Tongue (tissue), 2 donors: ENCODE results near the gene TH. TPM values are rescaled to one million over a fixed set of nuclear protein-coding genes. Genes with fewer than 3 reads are reported as not detected.
"Not testable (repeated sequence)": the region's sequence is repeated elsewhere in the genome, so short reads cannot be mapped to it uniquely, and the experiment has no call there.

Experiments
- DNase-seq: peaks from one replicate; pipeline ENCODE4 v3.0.0-alpha.2; 2015
- total RNA-seq: library from RNA; depleted of rRNA; stranded (reverse); fragments of >200 nt; gene quantifications from one replicate; pipeline ENCODE4 v1.2.3, GENCODE V29; 2014

The TH gene
- total RNA-seq, 1 donor from 2014 or later, result 0.62 TPM

- DNase-seq, result not testable (repeated sequence)
Observed at GRCh38 chr11:2178055-2178773, 6.6 kb upstream of the TH start.

GRCh38 chr11:2177076-2177475, 5.5 kb upstream of the TH start:
- no peak for DNase-seq

GRCh38 chr11:2176389-2176900, 4.8 kb upstream of the TH start:
- DNase-seq, result no peak

- DNase-seq, result no peak
Observed at GRCh38 chr11:2175659-2176058, 4.0 kb upstream of the TH start.

- DNase-seq, result no peak
Observed at GRCh38 chr11:2174361-2174760, 2.7 kb upstream of the TH start.

- no peak for DNase-seq
Observed at GRCh38 chr11:2173761-2174160, 2.1 kb upstream of the TH start.

GRCh38 chr11:2173150-2173693, 1.6 kb upstream of the TH start:
- no peak for DNase-seq

- DNase-seq, result no peak
Observed at GRCh38 chr11:2172676-2173075, 1.1 kb upstream of the TH start.

- no peak for DNase-seq
Observed at GRCh38 chr11:2169626-2170570, 1.7 kb downstream of the TH start.

GRCh38 chr11:2169005-2169378, 2.6 kb downstream of the TH start:
- no peak for DNase-seq

- no peak for DNase-seq
Observed at GRCh38 chr11:2168286-2169004, 3.2 kb downstream of the TH start.

GRCh38 chr11:2167141-2168045, 4.2 kb downstream of the TH start:
- no peak for DNase-seq

- peak; percentile 68 for DNase-seq
Observed at GRCh38 chr11:2166091-2166851, 5.3 kb downstream of the TH start.

- DNase-seq, result no peak
Observed at GRCh38 chr11:2165571-2165970, 6.0 kb downstream of the TH start.

- no peak for DNase-seq
Observed at GRCh38 chr11:2164861-2165555, 6.6 kb downstream of the TH start.

GRCh38 chr11:2164081-2164480, 7.5 kb downstream of the TH start:
- DNase-seq, result no peak

- no peak for DNase-seq
Observed at GRCh38 chr11:2163428-2163978, 8.1 kb downstream of the TH start.

GRCh38 chr11:2160736-2161259, 10.8 kb downstream of the TH start, which contains the start of gene INS:
Gene INS (minus strand): TSS chr11:2161209. CDS start chr11:2160971, 238 bp downstream.
- no peak for DNase-seq
